GM21737 (cell line): ENCODE results near the gene ME3.

Source experiments
- ATAC-seq: cut with Tn5 transposase; IDR thresholded peaks from one replicate; pipeline ENCODE4 v1.9.1; 2021; ENCODE audit warnings: mild to moderate bottlenecking, moderate library complexity; ENCODE audit not compliant: unreplicated experiment

Gene ME3

GRCh38 chr11:86519064-86519911 is 153.1 kb downstream of the ME3 start:
- no peak for ATAC-seq

GRCh38 chr11:86518211-86518610 is 154.2 kb downstream of the ME3 start:
- no peak for ATAC-seq

GRCh38 chr11:86517557-86517956 is 154.9 kb downstream of the ME3 start:
- ATAC-seq: no peak

GRCh38 chr11:86515297-86516094 is 156.9 kb downstream of the ME3 start:
- no peak for ATAC-seq

- no peak for ATAC-seq
These were observed 158.0 kb downstream of the ME3 start for GRCh38 chr11:86514453-86514852.

GRCh38 chr11:86513746-86514373 is 158.6 kb downstream of the ME3 start:
- ATAC-seq: no peak

- ATAC-seq: no peak
These were observed 159.3 kb downstream of the ME3 start for GRCh38 chr11:86513138-86513537.

GRCh38 chr11:86511086-86511551 is 161.3 kb downstream of the ME3 start:
- no peak for ATAC-seq

- ATAC-seq: no peak
These were observed 161.7 kb downstream of the ME3 start for GRCh38 chr11:86510674-86511073.

- ATAC-seq: no peak
These were observed 162.3 kb downstream of the ME3 start for GRCh38 chr11:86510097-86510496.

- no peak for ATAC-seq
These were observed 162.8 kb downstream of the ME3 start for GRCh38 chr11:86509588-86509974.

GRCh38 chr11:86508604-86509587 is 163.5 kb downstream of the ME3 start:
- no peak for ATAC-seq

- no peak for ATAC-seq
These were observed 165.1 kb downstream of the ME3 start for GRCh38 chr11:86507249-86507845.

GRCh38 chr11:86506235-86506634 is 166.2 kb downstream of the ME3 start:
- no peak for ATAC-seq

- no peak for ATAC-seq
These were observed 169.3 kb downstream of the ME3 start for GRCh38 chr11:86503131-86503530.

GRCh38 chr11:86502137-86502642 is 170.2 kb downstream of the ME3 start:
- ATAC-seq: no peak

GRCh38 chr11:86500500-86501140 is 171.8 kb downstream of the ME3 start:
- ATAC-seq: no peak

- ATAC-seq: no peak
These were observed 172.7 kb downstream of the ME3 start for GRCh38 chr11:86499723-86500129.

- no peak for ATAC-seq
These were observed 174.6 kb downstream of the ME3 start for GRCh38 chr11:86497836-86498235.
